Activated CD8-positive, alpha-beta T cell treated with anti-CD3 and anti-CD28 coated beads for 36 hours (primary cell): Measurements from ENCODE around the gene NGRN. TPM values are rescaled to one million over a fixed set of nuclear protein-coding genes. Genes with fewer than 3 reads are reported as not detected.
"Not testable (repeated sequence)": the region's sequence is repeated elsewhere in the genome, so short reads cannot be mapped to it uniquely, and the experiment has no call there.

Experiments
- ATAC-seq: fragments of 200-7000 bp; cut with Tn5 transposase; one replicate; pipeline ENCODE4 v1.10.0; 2021; ENCODE audit warnings: mild to moderate bottlenecking, moderate library complexity
- CTCF ChIA-PET: fragments of 350-600 bp; sonication (Branson Sonifier 250); formaldehyde crosslinking; loops from one replicate; lab custom pipeline; 2021; ENCODE audit warnings: antibody characterized with exemption; lab: Charles Lee
- POLR2A ChIA-PET: fragments of 350-600 bp; sonication (Branson Sonifier 250); formaldehyde crosslinking; loops from one replicate; lab custom pipeline; 2021; ENCODE audit warnings: antibody characterized with exemption; lab: Charles Lee
- DNase-seq: peaks from one replicate; pipeline ENCODE4 v3.0.0-alpha.2; 2020
- H3K27ac Mint-ChIP-seq: one replicate; pipeline ENCODE4 v1.8.0; 2021; ENCODE audit warnings: mild to moderate bottlenecking, mixed read lengths
- H3K27me3 Mint-ChIP-seq: one replicate; pipeline ENCODE4 v1.8.0; 2021; ENCODE audit warnings: mixed read lengths
- H3K36me3 Mint-ChIP-seq: one replicate; pipeline ENCODE4 v1.8.0; 2021; ENCODE audit warnings: low read depth, mixed read lengths
- H3K4me1 Mint-ChIP-seq: one replicate; pipeline ENCODE4 v1.8.0; 2021; ENCODE audit warnings: low read depth, mixed read lengths
- H3K4me3 Mint-ChIP-seq: one replicate; pipeline ENCODE4 v1.8.0; 2021; ENCODE audit warnings: mild to moderate bottlenecking, moderate library complexity, mixed read lengths
- H3K9me3 Mint-ChIP-seq: one replicate; pipeline ENCODE4 v1.8.0; 2021; ENCODE audit warnings: mixed read lengths
- intact Hi-C: fragments of 100-400 bp; cut with micrococcal nuclease; formaldehyde crosslinking; loops from one replicate; pipeline ENCODE4 v1.10.0; 2022
- total RNA-seq, 2 experiments: library from RNA; stranded (reverse); gene quantifications; one replicate each; pipeline ENCODE4 v1.2.3, GENCODE V29; 2021
- TF ChIP-seq, protein P1 (sequence below): fragments of 200-600 bp; IDR thresholded peaks from one replicate; pipeline ENCODE4 v1.8.0; 2022; ENCODE audit warnings: antibody characterized with exemption, mild to moderate bottlenecking

The NGRN gene
- total RNA-seq, 2 experiments from 2014 or later = 22.2 to 23.1 TPM

DNA sequence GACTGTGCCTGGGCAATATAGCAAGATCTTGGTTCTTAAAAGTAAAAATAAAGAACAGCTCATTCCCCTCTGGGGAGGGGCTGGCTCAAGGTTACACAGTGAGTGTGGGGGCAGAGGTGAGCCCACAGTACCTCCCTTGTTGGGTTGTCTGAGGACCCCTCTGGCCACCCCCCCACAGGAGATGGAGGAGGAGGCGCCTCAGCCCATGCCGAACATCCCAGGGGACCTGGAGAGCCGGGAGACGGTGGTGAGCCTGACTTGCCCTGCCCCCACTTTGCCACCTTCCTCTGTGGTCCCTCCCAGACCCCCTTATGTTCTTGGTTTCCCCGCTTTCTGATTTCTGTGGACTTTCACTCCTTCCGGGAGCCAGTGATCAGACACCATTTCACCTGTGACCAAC is 28.7 kb downstream of the NGRN start:
- Mint-ChIP-seq H3K4me1 (peaks cover 3% of the 10 kb centered on the region), H3K27me3 (peaks cover 4% of the 10 kb centered on the region), H3K9me3 (no peaks in the 10 kb centered on the region), H3K4me3 (no peak overlapping the region), H3K36me3 (no peaks in the 10 kb centered on the region), H3K27ac (no peak overlapping the region)
- CTCF ChIA-PET = interaction anchor here (0.7 to 4.0 kb wide), 21 partner anchors 9 to 424 kb away, joined by 3 to 79 read pairs (median 4); partner anchors contain the start of gene ZNF774
- TF ChIP-seq, protein P1, sequence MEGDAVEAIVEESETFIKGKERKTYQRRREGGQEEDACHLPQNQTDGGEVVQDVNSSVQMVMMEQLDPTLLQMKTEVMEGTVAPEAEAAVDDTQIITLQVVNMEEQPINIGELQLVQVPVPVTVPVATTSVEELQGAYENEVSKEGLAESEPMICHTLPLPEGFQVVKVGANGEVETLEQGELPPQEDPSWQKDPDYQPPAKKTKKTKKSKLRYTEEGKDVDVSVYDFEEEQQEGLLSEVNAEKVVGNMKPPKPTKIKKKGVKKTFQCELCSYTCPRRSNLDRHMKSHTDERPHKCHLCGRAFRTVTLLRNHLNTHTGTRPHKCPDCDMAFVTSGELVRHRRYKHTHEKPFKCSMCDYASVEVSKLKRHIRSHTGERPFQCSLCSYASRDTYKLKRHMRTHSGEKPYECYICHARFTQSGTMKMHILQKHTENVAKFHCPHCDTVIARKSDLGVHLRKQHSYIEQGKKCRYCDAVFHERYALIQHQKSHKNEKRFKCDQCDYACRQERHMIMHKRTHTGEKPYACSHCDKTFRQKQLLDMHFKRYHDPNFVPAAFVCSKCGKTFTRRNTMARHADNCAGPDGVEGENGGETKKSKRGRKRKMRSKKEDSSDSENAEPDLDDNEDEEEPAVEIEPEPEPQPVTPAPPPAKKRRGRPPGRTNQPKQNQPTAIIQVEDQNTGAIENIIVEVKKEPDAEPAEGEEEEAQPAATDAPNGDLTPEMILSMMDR = no peak
- DNase-seq (no peak), ATAC-seq (no peak)
- POLR2A ChIA-PET = no interaction called here
- intact Hi-C loops = no loop called here

DNA sequence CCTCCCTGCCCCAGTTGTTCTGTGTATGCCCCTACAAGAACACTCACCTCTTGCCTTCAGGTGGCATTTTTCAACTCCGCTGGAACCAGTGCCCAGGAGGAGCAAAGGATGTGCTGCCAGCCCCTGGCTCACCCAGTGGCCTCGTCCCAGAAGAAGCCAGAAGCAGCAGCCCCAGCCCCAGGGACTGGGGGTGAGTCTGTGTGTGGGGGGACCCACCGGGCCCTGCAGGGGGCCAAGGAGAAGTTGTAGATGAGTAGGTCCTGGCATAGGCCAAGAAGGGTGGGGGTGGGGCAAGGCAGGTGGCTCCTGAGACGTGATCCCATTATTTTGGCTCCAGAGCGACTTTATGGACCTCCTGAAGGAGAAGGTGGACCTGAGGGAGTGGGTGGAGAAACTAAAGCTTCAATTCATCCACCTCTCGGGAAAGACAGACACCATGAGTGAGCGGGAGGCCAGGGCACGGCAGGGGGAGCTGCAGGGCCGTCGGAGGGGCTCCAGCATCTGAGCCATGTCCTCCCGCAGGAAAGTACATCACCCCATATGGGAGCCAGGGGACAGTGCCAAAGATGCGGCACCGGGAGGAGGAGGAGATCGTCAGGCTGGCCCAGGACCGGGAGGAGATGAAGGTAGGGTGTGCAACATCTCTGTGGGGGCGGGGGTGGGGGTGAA is 29.3 kb downstream of the NGRN start:
- TF ChIP-seq, protein P1 = no peak
- ChIA-PET CTCF (interaction anchor here (2.2 kb wide), 1 partner anchor 188 kb away, joined by 7 read pairs; no protein-coding TSS in a partner anchor), POLR2A (no interaction called here)
- Mint-ChIP-seq H3K27ac (no peak overlapping the region), H3K9me3 (no peaks in the 10 kb centered on the region), H3K36me3 (no peaks in the 10 kb centered on the region), H3K27me3 (peaks cover 4% of the 10 kb centered on the region), H3K4me1 (peaks cover 3% of the 10 kb centered on the region), H3K4me3 (no peak overlapping the region)
- ATAC-seq (no peak), DNase-seq (no peak)
- intact Hi-C loops = no loop called here

GRCh38 chr15:90295270-90295648 is 29.8 kb downstream of the NGRN start:
- DNase-seq = no peak
- POLR2A ChIA-PET = no interaction called here
- ATAC-seq = no peak
- Mint-ChIP-seq H3K4me3 (no peak overlapping the region), H3K36me3 (no peaks in the 10 kb centered on the region), H3K9me3 (no peaks in the 10 kb centered on the region), H3K4me1 (peaks cover 3% of the 10 kb centered on the region), H3K27me3 (peaks cover 4% of the 10 kb centered on the region), H3K27ac (no peak overlapping the region)
- TF ChIP-seq, protein P1 = no peak
- CTCF ChIA-PET = interaction anchor here (2.2 kb wide), 1 partner anchor 187 kb away, joined by 7 read pairs; no protein-coding TSS in a partner anchor
- intact Hi-C loops = no loop called here

DNA sequence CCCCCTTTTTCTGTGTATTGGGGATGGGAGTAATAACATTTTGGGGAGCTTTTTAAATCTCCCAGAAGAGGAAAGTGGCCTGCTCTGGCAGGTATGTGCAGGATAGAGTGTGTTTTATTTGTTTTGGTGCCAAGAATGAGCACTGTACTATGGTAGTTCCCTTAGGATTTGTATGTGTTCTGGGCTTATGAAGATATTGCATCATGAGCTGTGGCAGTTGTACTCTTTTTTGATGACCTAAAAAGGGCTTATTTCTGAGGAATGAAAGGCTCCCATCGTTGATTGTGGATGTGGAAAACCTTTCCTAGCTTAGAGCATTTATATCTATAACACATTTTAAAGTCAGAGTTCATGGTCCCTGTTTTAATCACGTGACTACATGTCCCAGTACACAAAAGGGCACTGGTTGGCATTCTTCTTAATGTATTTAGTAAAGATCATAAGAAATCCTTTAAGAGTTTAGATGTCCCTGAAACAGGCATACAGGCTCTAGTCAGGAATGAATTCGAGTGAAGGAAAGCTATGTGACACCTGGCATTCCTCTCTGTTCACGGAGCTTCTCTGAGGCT is 30.9 kb downstream of the NGRN start:
- POLR2A ChIA-PET = not testable (repeated sequence)
- CTCF ChIA-PET = interaction anchor here (0.7 to 2.2 kb wide), 4 partner anchors 24 to 186 kb away, joined by 3 to 7 read pairs (median 3); no protein-coding TSS in a partner anchor

DNA sequence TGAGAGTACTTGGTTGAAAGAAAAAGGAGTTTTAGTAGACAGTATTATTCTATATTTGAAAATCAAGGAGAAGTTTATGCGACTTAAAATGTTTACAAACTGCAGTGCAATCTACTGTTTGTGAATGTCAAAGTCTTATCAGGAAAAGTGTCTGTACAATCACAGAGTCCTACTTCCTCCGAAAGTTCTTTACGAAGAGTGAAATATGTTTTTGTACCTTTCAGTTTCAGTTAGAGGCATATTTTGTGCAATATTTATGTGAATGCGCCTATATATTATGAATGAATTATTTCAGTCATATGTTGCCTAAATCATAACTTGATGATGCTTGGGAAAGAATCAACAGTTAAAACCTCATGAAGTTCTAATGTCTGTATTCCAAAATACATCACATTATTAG is 31.5 kb downstream of the NGRN start:
- ChIA-PET POLR2A (no interaction called here), CTCF (interaction anchor here (0.7 to 1.0 kb wide), 3 partner anchors 23 to 140 kb away, joined by 3 read pairs; no protein-coding TSS in a partner anchor)
- TF ChIP-seq, protein P1 = no peak
- intact Hi-C loops = no loop called here
- no peak overlapping the region for H3K4me3 Mint-ChIP-seq
- H3K4me1 Mint-ChIP-seq = peaks cover 14% of the 10 kb centered on the region
- no peak for ATAC-seq
- H3K36me3 Mint-ChIP-seq = no peaks in the 10 kb centered on the region
- DNase-seq = no peak
- no peak overlapping the region for H3K27ac Mint-ChIP-seq
- H3K9me3 Mint-ChIP-seq = no peaks in the 10 kb centered on the region
- H3K27me3 Mint-ChIP-seq = peaks cover 4% of the 10 kb centered on the region

More for the DNA sequence above, 30.9 kb downstream of the NGRN start:
- DNase-seq, H3K9me3 Mint-ChIP-seq, H3K36me3 Mint-ChIP-seq, H3K4me3 Mint-ChIP-seq, ATAC-seq, H3K4me1 Mint-ChIP-seq, H3K27ac Mint-ChIP-seq, H3K27me3 Mint-ChIP-seq, intact Hi-C loops: not testable (repeated sequence)
